GM21381 (cell line): Measurements from ENCODE around the gene AGAP1.
"Not testable (repeated sequence)": the region's sequence is repeated elsewhere in the genome, so short reads cannot be mapped to it uniquely, and the experiment has no call there.

Experiments used
- ATAC-seq: cut with Tn5 transposase; IDR thresholded peaks from one replicate; pipeline ENCODE4 v1.9.1; 2021; ENCODE audit warnings: mild to moderate bottlenecking, moderate library complexity; ENCODE audit not compliant: unreplicated experiment

AGAP1 gene

DNA sequence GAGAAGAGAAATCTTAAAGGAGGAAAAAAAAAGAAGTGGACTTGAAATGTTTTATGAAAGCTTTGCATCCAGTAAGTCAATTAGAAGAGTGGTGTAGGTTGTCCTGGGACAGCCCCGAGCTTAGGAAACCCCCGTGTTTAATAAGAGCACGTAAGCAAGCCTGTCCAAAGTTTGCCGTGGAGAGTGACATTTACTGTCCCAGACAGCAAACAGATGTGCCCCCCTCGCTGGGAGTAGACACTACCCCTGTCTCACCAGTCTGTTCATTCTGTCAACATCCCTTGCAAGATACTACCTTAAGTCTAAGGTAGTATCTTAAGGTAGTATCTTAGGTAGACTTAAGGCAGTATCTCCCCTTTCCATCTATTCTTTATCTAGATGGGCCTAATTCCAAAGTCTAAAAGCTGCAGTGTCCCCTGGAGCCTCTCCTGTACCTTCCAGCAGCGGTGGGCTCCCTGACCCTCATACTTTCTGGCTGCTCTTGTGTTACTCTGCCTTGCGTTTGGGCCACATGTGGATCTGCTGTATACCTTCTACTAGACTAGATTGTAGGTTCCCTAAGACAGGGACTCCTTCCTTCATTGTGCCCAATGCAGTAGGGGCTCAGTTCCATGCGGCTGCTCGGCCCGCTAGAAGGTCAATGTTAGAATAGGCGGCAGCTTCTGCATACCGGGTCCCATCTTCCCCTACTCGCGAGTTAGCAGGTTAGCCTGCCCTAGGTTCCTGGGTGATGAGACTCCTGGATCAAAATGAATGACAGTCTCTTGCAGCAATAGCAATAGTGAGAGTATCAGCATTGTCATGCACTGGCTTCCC is 430.2 kb downstream of the AGAP1 start:
- ATAC-seq, result no peak

DNA sequence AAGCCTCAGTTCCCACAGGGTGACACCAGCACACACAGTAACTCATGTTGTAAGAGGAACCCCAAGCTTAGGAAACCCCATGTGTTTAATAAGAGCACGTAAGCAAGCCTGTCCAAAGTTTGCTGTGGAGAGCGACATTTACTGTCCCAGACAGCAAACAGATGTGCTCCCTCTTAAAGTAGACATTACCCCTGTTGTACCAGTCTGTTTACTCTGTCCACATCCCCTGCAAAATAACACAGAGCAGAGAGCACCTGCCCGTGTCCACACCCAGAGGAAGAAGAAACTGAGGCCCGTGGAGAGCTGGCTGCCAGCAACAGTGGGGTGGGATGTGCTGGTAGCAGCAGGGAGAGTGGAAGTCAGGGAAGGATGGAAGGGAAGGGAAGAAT is 430.8 kb downstream of the AGAP1 start:
- ATAC-seq, result no peak

GRCh38 chr2:235925250-235925919 is 431.5 kb downstream of the AGAP1 start:
- ATAC-seq, result no peak

GRCh38 chr2:235926229-235926628 is 432.4 kb downstream of the AGAP1 start:
- ATAC-seq, result no peak

GRCh38 chr2:235928751-235929370 is 435.0 kb downstream of the AGAP1 start:
- no peak for ATAC-seq

DNA sequence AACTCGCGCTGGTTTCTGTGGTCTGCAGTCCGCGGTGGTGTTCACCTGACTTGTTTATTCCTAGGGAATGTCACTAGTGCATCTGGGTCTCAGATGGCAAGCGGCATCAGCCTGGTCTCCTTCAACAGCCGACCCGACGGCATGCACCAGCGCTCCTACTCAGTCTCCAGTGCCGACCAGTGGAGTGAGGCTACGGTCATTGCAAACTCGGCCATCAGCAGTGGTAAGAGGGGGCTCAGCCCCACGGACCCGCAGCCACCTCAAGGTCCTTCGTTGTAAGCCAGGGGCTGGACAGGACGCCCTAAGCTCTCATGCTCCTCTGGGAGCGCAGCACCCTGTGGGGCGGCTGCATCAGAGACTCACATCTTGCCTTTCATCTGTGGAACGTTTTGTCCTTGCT is 436.9 kb downstream of the AGAP1 start:
- no peak for ATAC-seq

GRCh38 chr2:235931676-235932075 is 437.8 kb downstream of the AGAP1 start:
- ATAC-seq, result no peak

GRCh38 chr2:235934059-235934773 is 440.4 kb downstream of the AGAP1 start:
- no peak for ATAC-seq

- ATAC-seq, result no peak
Measured at GRCh38 chr2:235934774-235935484, 441.1 kb downstream of the AGAP1 start.

DNA sequence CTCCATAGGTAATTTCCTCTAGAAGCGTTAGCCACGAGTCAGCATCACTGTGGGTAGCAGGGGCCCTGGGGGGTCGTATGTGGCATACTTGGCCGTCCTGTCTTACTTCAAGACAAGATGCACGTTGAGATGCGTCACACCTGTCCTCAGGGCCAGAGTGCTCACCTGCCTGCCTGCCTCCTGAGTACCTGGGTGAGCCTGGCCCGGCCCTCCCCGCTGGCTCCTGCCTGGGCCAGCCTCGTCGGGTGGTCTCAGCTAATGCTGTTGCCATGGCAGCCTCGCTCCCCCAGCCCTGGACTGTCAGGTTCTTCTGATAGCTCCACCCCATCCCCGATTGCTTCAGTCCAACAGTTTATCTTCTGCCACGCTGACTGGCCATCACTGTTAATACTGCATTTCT is 441.9 kb downstream of the AGAP1 start:
- ATAC-seq, result no peak

DNA sequence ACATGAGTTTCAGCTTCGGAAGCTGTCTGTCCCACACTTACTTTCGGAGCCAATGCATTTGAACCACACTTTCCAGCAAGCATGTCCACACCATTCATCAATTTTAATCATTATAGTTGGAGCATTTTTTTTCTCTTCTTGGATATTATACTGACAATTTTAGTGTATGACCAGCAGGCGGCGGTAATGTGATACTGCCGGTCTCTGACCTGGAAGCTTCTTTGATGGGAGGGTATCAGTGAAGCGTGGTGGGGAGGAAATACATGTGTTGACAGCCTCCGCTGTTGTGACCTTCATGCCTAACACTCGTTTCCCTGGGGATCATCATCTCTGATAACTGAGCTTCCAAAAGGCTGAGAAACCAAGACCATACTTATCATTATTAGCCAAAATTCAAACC is 442.6 kb downstream of the AGAP1 start:
- no peak for ATAC-seq

DNA sequence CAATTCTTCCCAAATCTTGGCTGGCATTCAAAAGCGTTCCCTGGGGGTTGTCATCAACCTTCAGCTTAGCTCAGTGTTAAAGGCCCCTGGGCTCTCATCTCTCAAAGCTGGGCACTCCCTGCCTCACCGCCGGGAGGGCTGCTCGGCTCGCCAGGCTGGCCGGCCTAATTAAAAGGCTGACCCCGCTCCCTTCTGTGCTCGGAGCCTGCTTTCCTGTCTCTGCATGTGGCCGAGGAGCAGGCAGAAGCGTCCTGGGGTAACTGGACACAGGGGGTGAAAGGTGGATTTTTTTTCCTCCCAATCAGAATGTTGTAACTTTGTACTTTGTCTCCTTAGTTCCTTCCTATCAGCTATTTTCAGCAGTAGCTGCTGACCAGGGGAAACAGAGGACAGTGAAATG is 443.2 kb downstream of the AGAP1 start:
- no peak for ATAC-seq

- no peak for ATAC-seq
Measured at GRCh38 chr2:235937526-235937925, 443.7 kb downstream of the AGAP1 start.

DNA sequence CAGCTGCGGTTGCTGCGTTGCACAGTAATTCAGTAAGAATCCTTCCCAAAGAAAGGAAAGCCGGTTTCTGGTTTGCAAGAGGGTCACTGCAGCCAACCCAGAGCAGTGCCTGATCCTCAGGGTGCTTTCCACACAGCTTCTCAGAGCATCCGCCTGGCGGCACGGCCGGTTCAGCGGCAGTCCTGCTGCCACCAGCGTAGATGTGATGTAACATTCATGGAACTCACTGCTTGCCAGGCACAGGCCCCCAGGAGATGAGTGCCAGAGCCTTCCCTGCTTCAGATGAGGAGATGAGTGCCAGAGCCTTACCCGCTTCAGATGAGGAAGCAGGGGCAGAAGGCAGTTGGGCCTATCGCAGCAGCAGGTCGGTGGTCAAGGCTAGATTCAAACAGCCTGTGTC is 444.1 kb downstream of the AGAP1 start:
- ATAC-seq, result no peak

DNA sequence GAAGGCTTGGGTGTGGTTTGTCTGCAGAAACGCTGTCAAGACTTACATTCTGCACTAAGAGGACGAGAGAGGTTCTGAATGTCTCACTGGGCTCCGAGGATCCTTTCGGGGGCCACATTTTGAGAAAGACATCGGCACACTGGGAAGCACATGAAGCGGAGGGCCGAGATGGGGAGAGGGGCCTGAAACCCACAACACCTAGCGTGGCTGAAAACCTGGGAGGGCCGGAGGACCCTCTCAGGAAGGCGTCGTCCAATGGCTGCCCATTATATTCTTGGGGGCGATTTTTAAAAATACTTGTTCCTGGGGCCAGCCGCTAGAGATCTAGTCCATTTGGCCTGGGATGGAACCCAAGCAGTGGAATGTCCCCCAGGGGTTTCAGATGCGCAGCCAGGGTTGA is 444.8 kb downstream of the AGAP1 start:
- no peak for ATAC-seq

- ATAC-seq, result no peak
Measured at GRCh38 chr2:235939471-235939870, 445.6 kb downstream of the AGAP1 start.

DNA sequence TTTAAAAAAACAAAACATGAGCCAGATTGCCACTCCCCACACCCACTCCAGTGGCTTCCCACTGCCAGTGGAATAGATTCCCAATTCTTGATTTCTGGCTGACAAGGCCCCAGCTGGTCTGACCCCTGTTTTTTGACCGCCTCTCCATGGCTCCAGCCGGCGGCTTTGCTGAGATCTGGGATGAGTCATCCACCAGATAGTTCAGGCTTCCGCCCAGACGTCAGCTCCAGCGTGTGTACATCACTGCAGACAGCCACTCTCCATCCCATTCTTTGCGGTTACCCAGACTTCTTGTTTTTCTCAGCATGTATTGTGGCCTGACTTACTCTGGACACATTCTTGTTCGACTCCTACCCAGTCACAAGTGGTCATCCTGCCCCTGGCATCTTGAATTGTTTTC is 446.5 kb downstream of the AGAP1 start:
- ATAC-seq, result no peak

DNA sequence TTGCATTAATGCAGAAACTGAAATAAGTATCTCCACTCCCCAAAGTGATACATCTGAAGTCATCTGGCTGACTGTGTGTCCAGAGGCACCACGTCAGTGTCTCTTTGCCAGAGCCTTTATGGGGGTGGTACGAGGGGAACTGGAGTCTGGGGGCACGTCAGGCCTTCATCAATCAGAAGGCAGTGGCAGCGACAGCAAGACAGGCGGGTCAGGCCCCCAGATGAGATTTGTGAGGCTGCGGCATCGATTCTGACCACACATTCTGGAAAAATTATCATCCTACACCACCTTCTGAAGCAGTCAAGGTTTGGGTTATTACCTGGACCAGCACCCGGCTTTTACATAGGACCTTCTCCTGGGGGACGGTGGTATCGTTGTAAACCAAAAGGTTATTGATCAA is 450.7 kb downstream of the AGAP1 start:
- ATAC-seq, result no peak

DNA sequence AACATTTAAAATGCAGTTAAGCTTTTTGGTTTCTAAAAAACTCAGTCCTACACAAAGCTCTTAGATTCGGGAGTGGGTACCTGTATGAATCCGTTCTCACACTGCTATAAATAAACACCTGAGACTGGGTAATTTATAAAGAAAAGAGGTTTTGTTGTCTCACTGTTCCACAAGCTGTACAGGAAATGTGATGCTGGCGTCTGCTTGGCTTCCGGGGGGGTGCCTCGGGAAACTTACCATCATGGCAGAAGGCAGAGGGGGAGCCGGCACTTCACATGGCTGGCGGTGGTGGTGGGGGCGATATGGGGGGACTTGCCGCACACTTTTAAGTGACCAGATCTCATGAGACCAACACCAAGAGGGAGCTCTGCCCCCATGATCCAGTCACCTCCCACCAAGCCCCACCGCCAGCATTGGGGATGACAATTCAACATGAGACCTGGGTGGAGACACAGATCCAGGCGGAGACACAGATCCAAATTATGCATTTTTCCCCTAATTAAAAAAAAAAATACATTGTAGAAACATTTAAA is 451.8 kb downstream of the AGAP1 start:
- no peak for ATAC-seq

DNA sequence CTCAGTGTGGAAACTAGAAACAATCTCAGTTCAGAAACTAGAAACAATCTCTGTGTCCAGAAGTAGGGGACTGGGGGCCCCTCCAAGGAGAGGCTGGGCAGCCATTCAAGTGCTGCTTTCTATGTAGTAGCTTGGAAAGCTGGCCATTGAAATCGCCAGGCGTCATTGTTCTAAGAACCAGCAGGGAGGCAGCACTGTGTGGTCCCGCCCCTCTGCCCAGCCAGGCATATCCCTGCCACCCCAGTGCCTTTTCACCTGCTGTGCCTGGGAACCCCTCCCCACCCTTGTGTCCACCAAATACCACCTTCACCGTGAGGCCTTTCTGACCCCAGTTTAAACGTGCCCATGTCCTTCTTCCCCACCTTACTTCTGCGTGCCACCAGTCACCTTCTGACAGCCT is 452.7 kb downstream of the AGAP1 start:
- no peak for ATAC-seq

- not testable (repeated sequence) for ATAC-seq
Measured at GRCh38 chr2:235947055-235947454, 453.2 kb downstream of the AGAP1 start.
